Measurements from ENCODE around the gene MGRN1.

Gene MGRN1

DNA sequence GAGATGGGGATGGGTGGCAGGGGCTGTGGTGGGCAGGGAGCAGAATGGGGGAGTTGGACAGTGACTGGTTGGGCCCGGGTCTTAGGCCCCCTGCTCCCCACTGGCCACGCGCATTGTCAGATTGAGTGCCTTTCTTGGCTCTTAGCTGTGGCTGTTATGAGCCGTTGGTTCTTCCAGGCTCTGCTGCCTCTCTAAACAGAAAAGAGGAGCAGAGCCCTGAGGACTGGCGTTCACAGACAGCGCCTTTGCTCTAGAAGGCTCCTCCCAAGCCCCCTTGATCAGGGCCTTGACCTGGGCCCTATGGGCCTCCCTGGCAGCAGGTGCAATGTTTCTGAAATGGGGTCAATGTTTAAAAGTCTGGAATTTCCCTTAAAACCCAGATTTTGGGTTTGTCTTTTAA lies 54.0 kb downstream of the MGRN1 start:
- Histone ChIP-seq H3K27ac (ENCODE audit: extremely low read depth, low read depth, low read length) (no peak overlapping the region), H3K4me1 (ENCODE audit: control insufficient read depth, insufficient read depth, low read length) (no peaks in the 10 kb centered on the region), H3K4me3 (ENCODE audit: low read depth, low read length) (no peak overlapping the region), H3K36me3 (ENCODE audit: control insufficient read depth in 2 of 2, insufficient read depth in 1 of 2, low read length in 2 of 2) (peaks cover 5 to 70% of the 10 kb centered on the region in 2 experiments; a peak in 2 of 3 replicates), H3K9me3 (ENCODE audit: control insufficient read depth, insufficient read depth, low read depth, low read length) (no peaks in the 10 kb centered on the region)
- no peak for TF ChIP-seq ZNF837 (tag by site-specific recombination; IDR thresholded peaks at IDR 0.05)
- TF ChIP-seq, protein P1, sequence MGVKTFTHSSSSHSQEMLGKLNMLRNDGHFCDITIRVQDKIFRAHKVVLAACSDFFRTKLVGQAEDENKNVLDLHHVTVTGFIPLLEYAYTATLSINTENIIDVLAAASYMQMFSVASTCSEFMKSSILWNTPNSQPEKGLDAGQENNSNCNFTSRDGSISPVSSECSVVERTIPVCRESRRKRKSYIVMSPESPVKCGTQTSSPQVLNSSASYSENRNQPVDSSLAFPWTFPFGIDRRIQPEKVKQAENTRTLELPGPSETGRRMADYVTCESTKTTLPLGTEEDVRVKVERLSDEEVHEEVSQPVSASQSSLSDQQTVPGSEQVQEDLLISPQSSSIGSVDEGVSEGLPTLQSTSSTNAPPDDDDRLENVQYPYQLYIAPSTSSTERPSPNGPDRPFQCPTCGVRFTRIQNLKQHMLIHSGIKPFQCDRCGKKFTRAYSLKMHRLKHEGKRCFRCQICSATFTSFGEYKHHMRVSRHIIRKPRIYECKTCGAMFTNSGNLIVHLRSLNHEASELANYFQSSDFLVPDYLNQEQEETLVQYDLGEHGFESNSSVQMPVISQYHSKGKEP (tag by site-specific recombination; IDR thresholded peaks at IDR 0.05), result no peak
- TF ChIP-seq ZNF529 (tag by site-specific recombination; IDR thresholded peaks at IDR 0.05; ENCODE audit: insufficient replicate concordance), result no peak
- no peak for TF ChIP-seq ZNF335 (tag by site-specific recombination; conservative IDR thresholded peaks at IDR 0.05)
- no peak for TF ChIP-seq MEIS1 (CRISPR knock-in tag; IDR thresholded peaks at IDR 0.05; ENCODE audit: borderline replicate concordance)
- TF ChIP-seq ZNF37A (tag by site-specific recombination; IDR thresholded peaks at IDR 0.05), result no peak
- TF ChIP-seq, protein P2, sequence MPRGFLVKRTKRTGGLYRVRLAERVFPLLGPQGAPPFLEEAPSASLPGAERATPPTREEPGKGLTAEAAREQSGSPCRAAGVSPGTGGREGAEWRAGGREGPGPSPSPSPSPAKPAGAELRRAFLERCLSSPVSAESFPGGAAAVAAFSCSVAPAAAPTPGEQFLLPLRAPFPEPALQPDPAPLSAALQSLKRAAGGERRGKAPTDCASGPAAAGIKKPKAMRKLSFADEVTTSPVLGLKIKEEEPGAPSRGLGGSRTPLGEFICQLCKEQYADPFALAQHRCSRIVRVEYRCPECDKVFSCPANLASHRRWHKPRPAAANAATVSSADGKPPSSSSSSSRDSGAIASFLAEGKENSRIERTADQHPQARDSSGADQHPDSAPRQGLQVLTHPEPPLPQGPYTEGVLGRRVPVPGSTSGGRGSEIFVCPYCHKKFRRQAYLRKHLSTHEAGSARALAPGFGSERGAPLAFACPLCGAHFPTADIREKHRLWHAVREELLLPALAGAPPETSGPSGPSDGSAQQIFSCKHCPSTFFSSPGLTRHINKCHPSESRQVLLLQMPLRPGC (tag by site-specific recombination; IDR thresholded peaks at IDR 0.05), result no peak
- no peak for TF ChIP-seq SCRT1 (tag by site-specific recombination; IDR thresholded peaks at IDR 0.05; ENCODE audit: borderline replicate concordance)
- TF ChIP-seq ZNF571 (tag by site-specific recombination; IDR thresholded peaks at IDR 0.05), result no peak
- no peak for TF ChIP-seq ZSCAN23 (tag by site-specific recombination; IDR thresholded peaks at IDR 0.05)
- POLR2A ChIA-PET, result no interaction called here
- CTCF ChIA-PET, result no interaction called here

DNA sequence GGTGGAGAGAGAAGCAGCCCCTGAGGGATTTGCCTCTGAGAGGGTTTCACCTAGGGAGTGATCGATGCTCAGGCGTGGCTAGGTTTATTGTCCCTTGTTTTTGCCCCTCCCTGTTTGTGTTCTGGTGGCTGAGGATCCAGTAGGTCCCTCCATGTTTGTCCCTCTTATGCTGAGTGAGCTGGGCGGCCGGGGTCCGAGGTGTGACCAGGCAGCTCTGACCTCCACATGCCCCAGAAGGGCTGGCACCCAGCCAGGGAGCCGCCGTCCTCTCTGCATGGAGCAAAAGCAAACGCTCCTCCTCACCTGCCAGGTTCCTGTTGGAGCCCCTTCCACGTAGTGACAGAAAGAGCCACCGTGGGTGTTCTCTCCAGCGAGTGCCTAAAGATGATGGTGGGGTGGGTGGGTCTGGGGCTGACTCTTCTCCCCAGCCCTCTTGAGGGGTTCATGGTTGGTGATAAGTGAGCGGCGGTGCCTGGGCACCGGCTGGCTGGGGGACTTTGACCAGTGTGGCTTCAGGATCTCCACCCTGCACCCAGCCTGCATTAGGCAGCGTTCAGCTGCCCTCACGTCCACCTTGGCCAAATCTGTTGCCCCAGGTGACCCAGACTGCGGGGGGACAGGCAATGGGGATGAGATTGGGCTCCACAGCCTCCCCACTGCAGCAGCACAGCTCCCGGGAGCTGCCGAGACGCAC lies 54.7 kb downstream of the MGRN1 start:
- CTCF ChIA-PET, result no interaction called here
- no peak overlapping the region for H3K27ac ChIP-seq (ENCODE audit: extremely low read depth, low read depth, low read length)
- H3K9me3 ChIP-seq (ENCODE audit: control insufficient read depth, insufficient read depth, low read depth, low read length), result no peaks in the 10 kb centered on the region
- no peak overlapping the region for H3K4me3 ChIP-seq (ENCODE audit: low read depth, low read length)
- POLR2A ChIA-PET, result no interaction called here
- TF ChIP-seq KLF9 (tag by site-specific recombination; IDR thresholded peaks at IDR 0.05; ENCODE audit: low read depth) (no peak), SCRT2 (tag by site-specific recombination; IDR thresholded peaks at IDR 0.05) (no peak), SCRT1 (tag by site-specific recombination; IDR thresholded peaks at IDR 0.05; ENCODE audit: borderline replicate concordance) (no peak)
- TF ChIP-seq, protein P3, sequence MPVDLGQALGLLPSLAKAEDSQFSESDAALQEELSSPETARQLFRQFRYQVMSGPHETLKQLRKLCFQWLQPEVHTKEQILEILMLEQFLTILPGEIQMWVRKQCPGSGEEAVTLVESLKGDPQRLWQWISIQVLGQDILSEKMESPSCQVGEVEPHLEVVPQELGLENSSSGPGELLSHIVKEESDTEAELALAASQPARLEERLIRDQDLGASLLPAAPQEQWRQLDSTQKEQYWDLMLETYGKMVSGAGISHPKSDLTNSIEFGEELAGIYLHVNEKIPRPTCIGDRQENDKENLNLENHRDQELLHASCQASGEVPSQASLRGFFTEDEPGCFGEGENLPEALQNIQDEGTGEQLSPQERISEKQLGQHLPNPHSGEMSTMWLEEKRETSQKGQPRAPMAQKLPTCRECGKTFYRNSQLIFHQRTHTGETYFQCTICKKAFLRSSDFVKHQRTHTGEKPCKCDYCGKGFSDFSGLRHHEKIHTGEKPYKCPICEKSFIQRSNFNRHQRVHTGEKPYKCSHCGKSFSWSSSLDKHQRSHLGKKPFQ (tag by site-specific recombination; IDR thresholded peaks at IDR 0.05), result no peak
- H3K36me3 ChIP-seq (ENCODE audit: control insufficient read depth in 2 of 2, insufficient read depth in 1 of 2, low read length in 2 of 2), result peaks cover 5 to 75% of the 10 kb centered on the region in 2 experiments; a peak in 2 of 3 replicates
- H3K4me1 ChIP-seq (ENCODE audit: control insufficient read depth, insufficient read depth, low read length), result no peaks in the 10 kb centered on the region

DNA sequence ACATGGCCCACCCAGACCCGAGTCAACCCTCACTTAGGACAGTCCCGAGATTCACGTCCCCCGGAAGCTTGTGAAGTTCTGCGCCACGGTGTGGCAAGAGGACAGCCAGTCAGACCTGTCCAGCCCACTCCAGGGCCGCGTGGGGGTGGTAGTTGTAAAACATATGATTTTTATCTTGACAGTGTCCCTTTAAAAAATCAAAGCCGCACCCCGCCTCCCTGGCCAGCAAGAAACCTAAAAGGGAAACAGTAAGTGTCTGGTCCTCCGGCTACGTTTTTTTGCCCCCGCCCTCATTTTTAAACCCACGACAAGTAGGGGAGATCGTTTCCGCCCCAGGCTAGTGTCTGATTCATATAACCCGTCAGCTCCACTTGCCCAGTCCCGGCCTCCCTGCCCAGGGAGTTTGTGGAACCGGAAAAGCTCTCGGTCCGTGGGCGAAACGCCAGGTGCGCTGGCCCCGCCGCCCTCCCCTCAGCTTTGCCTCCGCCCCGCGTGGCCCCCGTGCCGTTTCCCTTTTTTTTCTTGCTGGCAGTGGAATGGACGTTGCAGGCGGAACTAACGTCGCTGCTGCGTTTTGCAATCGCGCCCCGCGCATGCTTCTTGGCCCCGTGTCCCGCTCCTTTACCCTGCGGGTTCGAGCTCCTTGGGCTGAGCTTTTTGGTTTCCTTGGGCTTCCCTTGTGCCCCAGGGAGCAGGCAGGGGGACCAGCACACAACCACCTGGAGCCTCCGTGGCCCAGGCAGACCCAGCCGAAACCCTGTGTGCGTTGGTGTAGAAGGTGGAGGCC lies 55.4 kb downstream of the MGRN1 start:
- Histone ChIP-seq H3K36me3 (ENCODE audit: control insufficient read depth in 2 of 2, insufficient read depth in 1 of 2, low read length in 2 of 2) (peaks cover 2 to 82% of the 10 kb centered on the region in 2 experiments; a peak in 2 of 3 replicates), H3K27ac (ENCODE audit: extremely low read depth, low read depth, low read length) (no peak overlapping the region), H3K9me3 (ENCODE audit: control insufficient read depth, insufficient read depth, low read depth, low read length) (no peaks in the 10 kb centered on the region), H3K4me3 (ENCODE audit: low read depth, low read length) (no peak overlapping the region), H3K4me1 (ENCODE audit: control insufficient read depth, insufficient read depth, low read length) (no peaks in the 10 kb centered on the region)
- ChIA-PET CTCF (interaction anchor here (0.7 to 1.1 kb wide), 2 partner anchors 27 to 196 kb away, joined by 3 read pairs; no protein-coding TSS in a partner anchor), POLR2A (no interaction called here)
- TF ChIP-seq ZNF677 (tag by site-specific recombination; IDR thresholded peaks at IDR 0.05) (peak; percentile 69), ZNF785 (tag by site-specific recombination; IDR thresholded peaks at IDR 0.05) (no peak)
